H4 (cell line): ENCODE results near the gene OXSR1. TPM values are rescaled to one million over a fixed set of nuclear protein-coding genes. Genes with fewer than 3 reads are reported as not detected.
A peak's percentile ranks its signal among the peaks of the same experiment; 100 is the strongest.

Experiments used
- DNase-seq: peaks from one replicate; pipeline ENCODE4 v3.0.0-alpha.2; 2015; ENCODE audit warnings: low spot score
- total RNA-seq: library from RNA; depleted of rRNA; stranded (reverse); fragments of >200 nt; shearing (Covaris generic); gene quantifications from 2 replicates; pipeline ENCODE4 v1.2.3, GENCODE V29; 2014; rRNA removed

Gene OXSR1
- total RNA-seq: 11.6 and 13.7 TPM in 2 replicates

- peak; percentile 98 for DNase-seq
Observed at GRCh38 chr3:38164952-38165721, at the start of gene OXSR1. OXSR1 (plus strand) TSS chr3:38165537; CDS start chr3:38165877, 340 bp downstream.

- no peak for DNase-seq
Observed at GRCh38 chr3:38115645-38116427, 49.5 kb upstream of the OXSR1 start.

DNA sequence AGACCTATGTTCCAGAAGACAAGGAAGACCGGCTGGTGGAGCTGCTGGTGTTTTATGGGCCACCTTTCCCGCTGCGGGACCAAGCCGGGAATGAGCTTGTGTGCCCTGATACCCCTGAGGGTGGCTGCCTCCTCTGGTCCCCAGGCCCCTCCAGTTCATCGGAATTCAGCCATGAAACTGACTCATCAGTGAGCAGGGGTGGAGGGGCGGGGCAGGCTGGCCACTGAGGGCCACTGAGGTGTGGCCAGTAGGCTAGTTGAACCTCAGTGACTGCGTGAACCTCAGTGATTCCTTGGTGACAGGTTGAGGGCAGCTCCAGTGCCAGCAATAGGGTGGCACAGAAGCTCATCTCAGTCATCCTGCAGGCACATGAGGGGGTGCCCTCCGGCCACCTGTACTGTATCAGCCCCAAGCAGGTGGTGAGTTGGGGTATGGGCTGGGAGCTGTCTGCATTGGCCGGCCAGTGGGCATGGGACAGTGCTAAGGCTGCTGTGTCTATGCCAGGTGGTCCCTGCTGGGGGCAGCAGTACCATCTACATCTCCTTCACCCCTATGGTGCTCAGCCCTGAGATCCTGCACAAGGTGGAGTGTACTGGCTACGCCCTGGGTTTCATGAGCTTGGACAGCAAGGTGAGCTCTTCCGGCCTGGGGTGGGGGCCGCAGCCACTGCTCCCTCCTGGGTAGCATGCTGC lies 48.7 kb upstream of the OXSR1 start:
- DNase-seq: no peak

- no peak for DNase-seq
Observed at GRCh38 chr3:38117163-38117716, 48.1 kb upstream of the OXSR1 start.

- DNase-seq: peak; percentile 48
Observed at GRCh38 chr3:38117748-38118420, 47.5 kb upstream of the OXSR1 start.

DNA sequence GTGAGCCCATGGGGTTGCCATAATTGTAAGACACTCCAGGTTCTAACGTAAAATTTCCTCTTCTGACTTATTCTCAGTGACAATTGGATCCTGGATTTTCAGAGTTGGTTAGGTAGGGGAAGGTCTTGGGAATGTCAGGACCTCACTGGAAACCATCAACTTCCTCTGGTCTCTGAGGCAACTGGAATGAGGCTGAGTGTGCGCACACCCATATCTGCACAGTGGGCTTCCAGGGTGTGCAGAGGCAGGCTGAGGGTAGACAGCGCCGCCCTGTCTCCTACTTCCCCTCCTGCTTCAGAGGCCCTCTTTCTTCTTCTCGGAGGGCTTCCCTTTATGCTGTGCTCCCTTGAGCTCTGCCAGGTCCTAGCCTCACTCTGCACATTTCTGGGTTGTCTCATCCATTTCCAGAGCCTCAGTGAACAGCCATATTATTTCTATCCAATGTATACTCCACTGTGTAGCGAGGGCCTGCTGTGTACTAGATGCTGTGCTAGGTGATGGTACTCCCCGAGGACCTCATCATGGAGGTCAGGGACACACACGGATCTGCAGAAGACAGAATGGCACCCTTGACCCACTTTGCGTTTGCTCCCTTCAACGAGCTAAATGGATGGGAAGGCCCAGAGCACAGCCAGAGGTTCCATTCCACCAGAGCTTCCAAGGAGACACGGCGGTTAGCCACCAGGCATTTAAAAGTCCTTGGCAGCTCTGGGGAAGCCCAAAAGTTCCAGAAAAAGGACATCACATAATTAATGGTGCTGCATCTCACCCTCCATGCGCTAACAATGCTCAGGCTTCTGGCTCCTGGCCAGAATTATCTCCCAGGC lies 46.7 kb upstream of the OXSR1 start:
- DNase-seq: no peak

DNA sequence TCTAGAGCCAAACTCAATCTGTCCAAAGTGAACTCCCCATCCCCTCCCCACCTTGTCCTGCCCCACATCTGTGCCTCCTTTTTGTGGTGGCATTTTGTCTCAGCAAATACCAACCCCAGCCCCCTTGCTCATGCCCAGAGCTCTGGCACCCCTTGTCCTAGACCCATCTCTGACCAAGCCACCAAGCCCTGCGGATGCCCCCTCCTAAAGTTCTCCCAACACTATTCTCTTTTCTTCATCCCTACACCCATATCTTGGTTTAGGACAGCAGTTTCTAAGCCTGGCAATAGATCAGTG lies 46.1 kb upstream of the OXSR1 start:
- DNase-seq: no peak

GRCh38 chr3:38119821-38120692 lies 45.3 kb upstream of the OXSR1 start:
- no peak for DNase-seq

- DNase-seq: no peak
Observed at GRCh38 chr3:38120693-38121450, 44.5 kb upstream of the OXSR1 start.

DNA sequence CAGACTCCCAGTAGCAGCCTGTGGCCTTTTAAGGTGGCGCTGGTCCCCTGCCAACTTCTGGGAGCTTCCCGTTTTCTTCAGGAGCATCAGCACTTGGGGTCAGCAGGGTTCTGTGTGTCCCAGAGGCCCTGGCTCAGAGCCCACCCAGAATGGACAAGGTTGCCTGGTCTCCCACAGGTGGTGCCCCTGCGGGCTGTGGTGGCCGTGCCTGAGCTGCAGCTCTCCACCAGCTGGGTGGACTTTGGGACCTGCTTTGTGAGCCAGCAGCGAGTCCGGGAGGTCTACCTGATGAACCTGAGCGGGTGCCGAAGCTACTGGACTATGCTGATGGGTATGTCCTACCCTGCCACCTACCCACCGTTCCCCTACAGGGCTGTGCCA lies 43.9 kb upstream of the OXSR1 start:
- DNase-seq: no peak

- no peak for DNase-seq
Observed at GRCh38 chr3:38121832-38122461, 43.4 kb upstream of the OXSR1 start.

- DNase-seq: no peak
Observed at GRCh38 chr3:38122712-38123290, 42.5 kb upstream of the OXSR1 start.

DNA sequence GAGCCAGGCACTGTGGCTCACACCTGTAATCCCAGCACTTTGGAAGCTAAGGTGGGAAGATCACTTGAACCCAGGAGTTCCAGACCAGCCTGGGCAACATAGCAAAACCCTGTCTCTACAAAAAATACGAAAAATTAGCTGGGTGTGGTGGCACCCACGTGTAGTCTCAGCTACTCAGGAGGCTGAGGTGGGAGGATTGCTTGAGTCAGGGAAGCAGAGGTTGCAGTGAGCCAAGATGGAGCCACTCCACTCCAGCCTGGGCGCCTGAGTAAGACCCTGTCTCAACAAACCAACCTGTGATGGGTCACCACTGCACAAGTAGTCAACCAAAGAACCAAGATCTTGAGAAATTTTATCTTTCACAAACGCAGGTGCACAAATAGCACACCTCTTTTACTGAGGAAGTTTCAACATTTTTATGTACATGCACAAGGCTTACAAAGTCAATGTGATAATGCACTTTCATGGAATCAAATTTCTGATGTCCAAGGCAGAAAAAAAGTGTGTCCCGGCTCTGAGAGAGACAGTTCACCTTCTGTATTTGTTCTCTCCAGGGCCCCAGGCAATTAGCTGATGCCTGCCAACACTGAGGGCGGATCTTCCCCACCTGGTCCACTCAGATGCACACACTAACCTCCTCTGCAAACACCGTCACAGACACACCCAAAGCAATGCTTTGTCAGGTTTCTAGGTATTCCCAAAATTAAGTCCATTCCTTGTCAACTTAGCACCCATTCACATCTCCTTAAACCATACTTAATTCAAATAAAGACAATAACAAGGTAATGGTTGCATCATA lies 40.8 kb upstream of the OXSR1 start:
- no peak for DNase-seq

DNA sequence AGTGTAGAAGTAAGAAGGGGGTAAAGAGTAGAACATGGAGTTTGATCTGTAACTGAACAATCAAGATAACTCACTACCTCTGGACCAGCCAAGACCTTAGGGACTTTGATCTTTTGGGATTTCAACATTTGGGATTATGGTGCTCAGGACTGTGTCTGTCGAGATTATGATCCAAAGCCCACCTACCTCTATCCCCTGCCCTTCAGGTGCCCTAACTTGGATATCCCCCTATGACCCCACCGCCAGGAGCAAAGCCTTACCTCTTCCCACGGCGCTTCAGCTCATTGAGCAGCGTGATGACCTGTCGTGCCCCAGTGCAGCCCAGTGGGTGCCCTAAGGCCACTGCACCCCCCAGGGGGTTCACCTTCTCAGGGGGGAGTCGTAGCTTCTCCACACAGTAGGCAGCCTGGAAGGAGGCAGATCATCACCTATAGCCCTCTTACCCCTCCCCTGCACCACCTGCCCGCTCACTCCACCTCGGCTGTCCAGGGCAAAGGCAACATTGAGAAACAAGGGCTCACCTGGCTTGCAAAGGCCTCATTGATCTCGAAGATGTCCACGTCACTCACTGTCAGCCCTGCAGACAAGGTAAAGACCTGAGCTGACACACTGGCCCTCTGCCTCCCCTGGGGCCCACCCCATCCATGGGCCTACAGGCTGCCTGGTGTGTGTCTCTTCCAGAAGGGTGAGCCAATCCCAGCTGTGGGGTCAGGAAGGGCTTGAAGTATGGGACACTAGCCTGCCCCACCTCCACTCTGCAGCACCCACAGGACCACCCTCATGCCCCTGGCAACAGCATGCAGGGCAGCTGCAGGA lies 39.8 kb upstream of the OXSR1 start:
- no peak for DNase-seq

DNA sequence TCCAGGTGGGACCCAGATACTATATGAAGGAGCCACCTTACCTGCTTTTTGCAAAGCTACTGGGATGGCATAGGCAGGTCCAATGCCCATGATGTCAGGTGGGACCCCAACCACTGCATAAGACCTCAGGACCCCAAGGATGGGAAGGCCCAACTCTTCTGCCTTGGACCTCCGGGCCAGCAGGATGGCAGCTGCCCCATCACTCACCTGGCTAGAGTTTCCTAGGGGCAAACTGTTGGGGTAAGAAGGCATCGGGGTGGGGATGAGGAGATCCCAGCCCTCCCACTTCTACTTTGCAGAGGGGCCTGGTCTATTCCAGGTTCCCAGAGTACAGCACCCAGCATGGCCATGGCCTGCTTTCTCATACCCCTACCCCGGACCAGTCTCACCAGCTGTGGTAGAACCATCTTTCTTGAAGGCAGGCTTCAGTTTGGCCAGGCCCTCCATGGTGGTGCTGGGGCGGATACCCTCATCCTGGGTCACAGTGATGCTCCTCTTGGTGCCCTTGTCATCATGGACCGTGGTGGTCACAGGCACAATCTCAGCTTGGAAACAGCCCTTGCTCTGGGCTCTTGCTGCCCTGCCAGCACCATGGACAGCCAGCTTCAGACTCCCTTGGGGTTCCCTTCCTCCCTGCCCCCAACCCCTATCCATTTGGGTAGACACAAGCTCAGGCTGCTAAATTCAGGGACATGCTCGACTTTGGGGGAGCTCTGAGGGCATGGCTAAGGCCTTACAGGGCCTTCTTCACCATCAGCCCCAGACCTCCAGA lies 39.0 kb upstream of the OXSR1 start:
- DNase-seq: no peak
